Neural progenitor cell (in vitro differentiated cells): ENCODE measurements around the gene PPCDC.

Experiments used
- CTCF ChIP-seq: fragments of 200-600 bp; sonication (generic); IDR thresholded peaks from 2 replicates; pipeline ENCODE4 v1.5.1; 2017; ENCODE audit warnings: antibody characterized with exemption, mild to moderate bottlenecking
- EZH2 ChIP-seq: fragments of 200-600 bp; sonication (generic); IDR thresholded peaks from 2 replicates; pipeline ENCODE4 v1.6.1; 2017; ENCODE audit warnings: antibody characterized with exemption, mild to moderate bottlenecking, moderate library complexity

GRCh38 chr15:75073197-75073596 is 49.8 kb downstream of the PPCDC start:
- TF ChIP-seq CTCF (no peak), EZH2 (no peak)
